Neuronal stem cell (in vitro differentiated cells): ENCODE measurements around the gene CALML4.
"Not testable (repeated sequence)": the region's sequence is repeated elsewhere in the genome, so short reads cannot be mapped to it uniquely, and the experiment has no call there.

Source experiments
- DNase-seq: peaks from one replicate; pipeline ENCODE4 v3.0.0-alpha.2; 2013; ENCODE audit warnings: low spot score
- H2AFZ ChIP-seq: one replicate; pipeline ENCODE4 v1.6.1; 2013; ENCODE audit warnings: mild to moderate bottlenecking, low read length, inconsistent platforms
- H2AK5ac ChIP-seq: 2 replicates; pipeline ENCODE4 v1.6.1; 2013; ENCODE audit warnings: low read depth, mild to moderate bottlenecking, inconsistent platforms, low read length, moderate library complexity, mixed read lengths
- H2BK120ac ChIP-seq: 2 replicates; pipeline ENCODE4 v1.6.1; 2013; ENCODE audit warnings: low read depth, mild to moderate bottlenecking, inconsistent platforms, low read length, moderate library complexity, mixed read lengths
- H2BK12ac ChIP-seq: one replicate; pipeline ENCODE4 v1.6.1; 2013; ENCODE audit warnings: low read length, inconsistent platforms
- H2BK15ac ChIP-seq: 2 replicates; pipeline ENCODE4 v1.6.1; 2013; ENCODE audit warnings: mild to moderate bottlenecking, low read length, inconsistent platforms, mixed read lengths
- H2BK5ac ChIP-seq: one replicate; pipeline ENCODE4 v1.6.1; 2013; ENCODE audit warnings: inconsistent platforms, mild to moderate bottlenecking, low read length, moderate library complexity
- H3K14ac ChIP-seq: one replicate; pipeline ENCODE4 v1.6.1; 2013; ENCODE audit warnings: low read length, inconsistent platforms
- H3K18ac ChIP-seq: 2 replicates; pipeline ENCODE4 v1.6.1; 2013; ENCODE audit warnings: low read length, inconsistent platforms
- H3K23ac ChIP-seq: 2 replicates; pipeline ENCODE4 v1.6.1; 2013; ENCODE audit warnings: low read depth, mild to moderate bottlenecking, mixed read lengths, low read length, inconsistent platforms; ENCODE audit not compliant: poor library complexity
- H3K27ac ChIP-seq: replicated peaks from 3 replicates; pipeline ENCODE4 v1.5.1; 2013; ENCODE audit warnings: low read length, inconsistent platforms
- H3K27me3 ChIP-seq, 3 experiments: 2 replicates each; pipeline ENCODE4 v1.6.1; 2013; ENCODE audit warnings: low read length in 3 of 3, mild to moderate bottlenecking in 2 of 3, inconsistent platforms in 1 of 3, low read depth in 1 of 3, mixed read lengths in 1 of 3, moderate library complexity in 1 of 3; ENCODE audit not compliant: control insufficient read depth in 3 of 3, insufficient read depth in 3 of 3
- H3K36me3 ChIP-seq, 2 donors: replicated peaks in 1 of 2; 2 replicates each; pipeline ENCODE4 v1.6.1; 2013; ENCODE audit warnings: low read length in 2 of 2; ENCODE audit not compliant: control insufficient read depth in 2 of 2, insufficient read depth in 2 of 2
- H3K4ac ChIP-seq: 2 replicates; pipeline ENCODE4 v1.6.1; 2013; ENCODE audit warnings: inconsistent platforms, mild to moderate bottlenecking, low read length, moderate library complexity
- H3K4me1 ChIP-seq, 2 donors: 1 replicate in 1 of 2; 2 replicates in 1 of 2; pipeline ENCODE4 v1.6.1; 2013; ENCODE audit warnings: low read length in 2 of 2, low read depth in 1 of 2; ENCODE audit not compliant: control insufficient read depth in 2 of 2, insufficient read depth in 1 of 2
- H3K4me2 ChIP-seq: one replicate; pipeline ENCODE4 v1.6.1; 2013; ENCODE audit warnings: mild to moderate bottlenecking, low read length, inconsistent platforms; ENCODE audit not compliant: insufficient read depth, poor library complexity, severe bottlenecking
- H3K4me3 ChIP-seq, 2 donors: 2 replicates each; pipeline ENCODE4 v1.5.1; 2013; ENCODE audit warnings: low read length in 2 of 2, mild to moderate bottlenecking in 2 of 2, inconsistent platforms in 1 of 2, moderate library complexity in 1 of 2
- H3K79me1 ChIP-seq: one replicate; pipeline ENCODE4 v1.6.1; 2013; ENCODE audit warnings: low read depth, mild to moderate bottlenecking, inconsistent platforms, low read length, moderate library complexity
- H3K9ac ChIP-seq: one replicate; pipeline ENCODE4 v1.6.1; 2013; ENCODE audit warnings: mild to moderate bottlenecking, low read depth, low read length, inconsistent platforms; ENCODE audit not compliant: poor library complexity
- H3K9me3 ChIP-seq, 2 donors: replicated peaks in 1 of 2; 2 replicates each; pipeline versions ENCODE3 to v1.6.1; 2013; ENCODE audit warnings: low read length in 2 of 2, mild to moderate bottlenecking in 2 of 2, inconsistent platforms in 1 of 2, low read depth in 1 of 2, mixed read lengths in 1 of 2, moderate library complexity in 1 of 2; ENCODE audit not compliant: control insufficient read depth in 2 of 2, insufficient read depth in 1 of 2
- H4K8ac ChIP-seq: one replicate; pipeline ENCODE4 v1.6.1; 2013; ENCODE audit warnings: low read depth, mild to moderate bottlenecking, inconsistent platforms, low read length, moderate library complexity
- H4K91ac ChIP-seq: one replicate; pipeline ENCODE4 v1.6.1; 2013; ENCODE audit warnings: low read length, low read depth, mild to moderate bottlenecking, inconsistent platforms; ENCODE audit not compliant: poor library complexity
- WGBS, 2 donors: extraction: QIAGEN DNeasy Blood & Tissue Kit; methylation state at CpG; one replicate each; pipeline ENCODE4 v1.1.7; 2013; ENCODE audit warnings: missing lambda C conversion rate in 2 of 2, mixed read lengths in 1 of 2; ENCODE audit not compliant: insufficient read length in 2 of 2, insufficient replicate concordance in 1 of 2; ENCODE audit errors: extremely low coverage in 2 of 2; 5-methylcytosine and 5-hydroxymethylcytosine counted together

The CALML4 gene

GRCh38 chr15:68234520-68234919 is 29.4 kb upstream of the CALML4 start:
- H4K91ac ChIP-seq, DNase-seq, H2AK5ac ChIP-seq, H3K9ac ChIP-seq, H3K27me3 ChIP-seq, H3K4me2 ChIP-seq, H3K9me3 ChIP-seq, H2BK15ac ChIP-seq, H3K79me1 ChIP-seq, H3K23ac ChIP-seq, H2BK12ac ChIP-seq, H3K4me1 ChIP-seq, H2BK5ac ChIP-seq, H3K4ac ChIP-seq, H4K8ac ChIP-seq, H3K14ac ChIP-seq, H3K36me3 ChIP-seq, H2BK120ac ChIP-seq, H3K18ac ChIP-seq, H3K4me3 ChIP-seq, H3K27ac ChIP-seq: not testable (repeated sequence)
- H2AFZ ChIP-seq: peak overlapping the region; percentile 68
- WGBS, 2 donors: no CpG with 5 or more reads among the region's 9 CpGs

DNA sequence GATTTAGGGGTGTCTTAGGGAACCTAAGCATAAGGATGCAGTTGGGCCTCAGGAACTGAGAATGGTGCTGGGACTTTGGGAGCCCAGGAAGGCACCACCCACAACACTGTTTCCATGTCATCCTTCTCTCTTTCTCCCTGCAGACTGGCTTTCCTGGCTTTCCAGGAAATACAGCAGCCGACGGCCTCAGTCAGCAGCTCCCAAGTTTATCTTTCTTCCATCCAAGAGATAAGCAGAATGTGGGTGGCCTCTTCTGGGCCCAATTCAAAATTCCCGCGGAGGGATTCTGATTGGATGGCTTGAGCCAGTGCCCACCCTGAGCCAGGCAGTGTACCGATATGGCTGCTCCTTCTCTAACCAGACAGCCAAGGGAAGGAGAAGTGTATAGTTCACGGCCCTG is 28.9 kb upstream of the CALML4 start:
- H4K91ac ChIP-seq: no peak overlapping the region
- H3K4ac ChIP-seq: no peak overlapping the region
- no peaks in the 10 kb centered on the region for H3K79me1 ChIP-seq
- no peak overlapping the region for H2BK12ac ChIP-seq
- no peak overlapping the region for H3K23ac ChIP-seq
- no peak overlapping the region for H2AK5ac ChIP-seq
- H3K9ac ChIP-seq: no peak overlapping the region
- H2BK120ac ChIP-seq: no peak overlapping the region
- no peaks in the 10 kb centered on the region for H3K27me3 ChIP-seq
- H3K4me3 ChIP-seq: no peak overlapping the region
- H3K36me3 ChIP-seq: no peaks in the 10 kb centered on the region
- peak overlapping the region; percentile 68 for H2AFZ ChIP-seq
- peaks cover 6 to 7% of the 10 kb centered on the region in 2 donors for H3K4me1 ChIP-seq
- no peak overlapping the region for H3K27ac ChIP-seq
- no peak overlapping the region for H2BK5ac ChIP-seq
- H2BK15ac ChIP-seq: no peak overlapping the region
- WGBS, 2 donors: no CpG with 5 or more reads among the region's 6 CpGs
- no peak overlapping the region for H4K8ac ChIP-seq
- no peak overlapping the region for H3K4me2 ChIP-seq
- no peaks in the 10 kb centered on the region for H3K9me3 ChIP-seq
- no peak overlapping the region for H3K14ac ChIP-seq
- no peak overlapping the region for H3K18ac ChIP-seq
- no peak for DNase-seq

- no peak overlapping the region for H3K4me2 ChIP-seq
- no peak overlapping the region for H2BK5ac ChIP-seq
- no peaks in the 10 kb centered on the region for H3K36me3 ChIP-seq
- no peak overlapping the region for H2BK120ac ChIP-seq
- no peak overlapping the region for H3K9ac ChIP-seq
- no CpG with 5 or more reads among the region's 6 CpGs for WGBS, 2 donors
- no peak overlapping the region for H3K4ac ChIP-seq
- no peak overlapping the region for H3K23ac ChIP-seq
- no peak overlapping the region for H3K14ac ChIP-seq
- no peak overlapping the region for H2AFZ ChIP-seq
- H2BK15ac ChIP-seq: no peak overlapping the region
- H3K4me1 ChIP-seq: peaks cover 12 to 14% of the 10 kb centered on the region in 2 donors
- H3K4me3 ChIP-seq: no peak overlapping the region
- H4K91ac ChIP-seq: no peak overlapping the region
- no peak for DNase-seq
- no peak overlapping the region for H2AK5ac ChIP-seq
- no peak overlapping the region for H2BK12ac ChIP-seq
- no peaks in the 10 kb centered on the region for H3K9me3 ChIP-seq
- peak overlapping the region; percentile 67 for H3K18ac ChIP-seq
- no peak overlapping the region for H3K27ac ChIP-seq
- H3K27me3 ChIP-seq: no peaks in the 10 kb centered on the region
- no peaks in the 10 kb centered on the region for H3K79me1 ChIP-seq
- H4K8ac ChIP-seq: peak overlapping the region; percentile 57
Observed at GRCh38 chr15:68232937-68233336, 27.8 kb upstream of the CALML4 start.

GRCh38 chr15:68232449-68232848 is 27.3 kb upstream of the CALML4 start:
- Histone ChIP-seq H3K4ac (no peak overlapping the region), H2BK12ac (no peak overlapping the region), H2AK5ac (no peak overlapping the region), H3K79me1 (peaks cover 3% of the 10 kb centered on the region), H3K4me3 (peak overlapping the region in 1 of 2 donors; percentile 18), H3K27ac (no peak overlapping the region), H3K36me3 (peaks cover 0 to 4% of the 10 kb centered on the region in 2 donors), H3K14ac (no peak overlapping the region), H4K91ac (no peak overlapping the region), H3K18ac (no peak overlapping the region), H3K9ac (no peak overlapping the region), H3K4me1 (peaks cover 17% of the 10 kb centered on the region in 2 donors), H2AFZ (no peak overlapping the region), H3K4me2 (no peak overlapping the region), H4K8ac (no peak overlapping the region), H2BK120ac (no peak overlapping the region), H3K27me3 (no peaks in the 10 kb centered on the region), H3K23ac (no peak overlapping the region), H2BK5ac (no peak overlapping the region), H3K9me3 (no peaks in the 10 kb centered on the region), H2BK15ac (no peak overlapping the region)
- DNase-seq: no peak
- no CpG with 5 or more reads among the region's 6 CpGs for WGBS, 2 donors
